GM12878 (cell line): ENCODE data around the gene FGD5. TPM values are rescaled to one million over a fixed set of nuclear protein-coding genes. Genes with fewer than 3 reads are reported as not detected.

Experiments
- ATAC-seq: fragments of 200-7000 bp; cut with Tn5 transposase; 3 replicates; pipeline ENCODE4 v1.9.1; 2020; ENCODE audit warnings: mild to moderate bottlenecking, moderate library complexity
- BruUV-seq: library from RNA; stranded (reverse); fragments of 400-500 nt; replicated peaks from 2 replicates; lab custom pipeline; 2021; lab: Mats Ljungman, UMichigan
- CTCF ChIA-PET: fragments of 300-600 bp; sonication (Branson Sonifier 250); formaldehyde crosslinking; extraction: SDS; loops from one replicate; lab custom pipeline; 2021; ENCODE audit warnings: inconsistent platforms; lab: Yijun Ruan, JAX
- POLR2A ChIA-PET: fragments of 350-600 bp; formaldehyde crosslinking; extraction: SDS; loops from one replicate; lab custom pipeline; 2021; ENCODE audit warnings: inconsistent platforms; lab: Charles Lee
- RAD21 ChIA-PET: fragments of 300-600 bp; sonication (Branson Sonifier 250); formaldehyde crosslinking; loops from one replicate; lab custom pipeline; 2023; ENCODE audit warnings: antibody characterized with exemption; ENCODE audit not compliant: unreplicated experiment; lab: Charles Lee
- SMC1A ChIA-PET: fragments of 300-600 bp; sonication (Branson Sonifier 250); formaldehyde crosslinking; loops from one replicate; lab custom pipeline; 2023; ENCODE audit not compliant: unreplicated experiment, uncharacterized antibody; lab: Charles Lee
- DNase-seq: peaks from one replicate; pipeline ENCODE4 v3.0.0-alpha.2; 2011; ENCODE audit warnings: low read depth, low spot score
- FAIRE-seq: peaks from 3 replicates; lab custom pipeline; 2011; peaks lifted over from hg19 to GRCh38; lab: Jason Lieb, UNC
- H2AFZ ChIP-seq: 2 replicates; pipeline ENCODE4 v1.6.0; 2011; ENCODE audit warnings: low read depth, low read length, control low read depth; ENCODE audit not compliant: control insufficient read depth
- H3K27ac ChIP-seq: 2 replicates; pipeline ENCODE4 v1.5.1; 2011; ENCODE audit warnings: control low read depth; ENCODE audit not compliant: control insufficient read depth, insufficient read depth
- H3K27me3 ChIP-seq, 2 experiments: replicated peaks in 1 of 2; 2 replicates each; pipeline versions ENCODE4 v1.6.0 to v1.6.1; 2011; ENCODE audit warnings: low read length in 1 of 2; ENCODE audit not compliant: control insufficient read depth in 2 of 2, insufficient read depth in 2 of 2
- H3K36me3 ChIP-seq, 2 experiments: 2 replicates each; pipeline ENCODE4 v1.5.1; 2011; ENCODE audit warnings: low read length in 1 of 2; ENCODE audit not compliant: control insufficient read depth in 2 of 2, insufficient read depth in 2 of 2
- H3K4me1 ChIP-seq: 2 replicates; pipeline ENCODE4 v1.6.1; 2011; ENCODE audit warnings: mild to moderate bottlenecking, low read length, moderate library complexity, mixed read lengths; ENCODE audit not compliant: control insufficient read depth, insufficient read depth
- H3K4me2 ChIP-seq: 2 replicates; pipeline ENCODE4 v1.6.0; 2011; ENCODE audit warnings: control low read depth; ENCODE audit not compliant: control insufficient read depth, insufficient read depth
- H3K4me3 ChIP-seq: fragments of 200-600 bp; sonication (generic); 2 replicates; pipeline ENCODE4 v1.5.1; 2016
- H3K79me2 ChIP-seq: 2 replicates; pipeline ENCODE4 v1.6.0; 2011; ENCODE audit warnings: low read length; ENCODE audit not compliant: control insufficient read depth, insufficient read depth
- H3K9ac ChIP-seq: 2 replicates; pipeline ENCODE4 v1.8.0; 2011; ENCODE audit warnings: low read length, control low read depth, mixed read lengths; ENCODE audit not compliant: control insufficient read depth, insufficient read depth
- H3K9me3 ChIP-seq: replicated peaks from 3 replicates; pipeline ENCODE4 v1.5.1; 2011; ENCODE audit warnings: mild to moderate bottlenecking, low read length; ENCODE audit not compliant: control insufficient read depth, insufficient read depth
- H4K20me1 ChIP-seq: 2 replicates; pipeline ENCODE4 v1.6.0; 2011; ENCODE audit not compliant: control insufficient read depth, insufficient read depth
- CEBPB ChIP-seq, 2 experiments: fragments of 150-350 bp in 1 of 2; IDR thresholded peaks; 2 replicates each; pipeline ENCODE4 v1.6.1; 2012 to 2014; ENCODE audit warnings: low read depth in 2 of 2, low read length in 2 of 2, borderline replicate concordance in 1 of 2, inconsistent platforms in 1 of 2
- CHD2 ChIP-seq: IDR thresholded peaks from 2 replicates; pipeline ENCODE4 v1.6.1; 2011; ENCODE audit warnings: low read depth, low read length, improper control_type of control experiment, borderline replicate concordance
- CREB1 ChIP-seq: IDR thresholded peaks from 2 replicates; pipeline ENCODE4 v1.6.1; 2012; ENCODE audit warnings: low read depth, mild to moderate bottlenecking, inconsistent platforms
- ETV6 ChIP-seq, 2 experiments: fragments of 450-650 bp in 1 of 2; IDR thresholded peaks in 1 of 2; conservative IDR thresholded peaks in 1 of 2; 2 replicates each; pipeline ENCODE4 v1.6.1; 2014; ENCODE audit warnings: antibody characterized with exemption in 1 of 2, borderline replicate concordance in 1 of 2, low read depth in 1 of 2, mild to moderate bottlenecking in 1 of 2, moderate library complexity in 1 of 2
- NBN ChIP-seq: fragments of 450-650 bp; IDR thresholded peaks from 2 replicates; pipeline ENCODE4 v1.6.1; 2016
- NFXL1 ChIP-seq: fragments of 450-650 bp; IDR thresholded peaks from 2 replicates; pipeline ENCODE4 v1.6.1; 2017; ENCODE audit warnings: antibody characterized with exemption, mild to moderate bottlenecking, borderline replicate concordance
- NR2F1 ChIP-seq: fragments of 450-650 bp; conservative IDR thresholded peaks from 2 replicates; pipeline ENCODE4 v1.6.1; 2017; ENCODE audit warnings: mild to moderate bottlenecking
- NRF1 ChIP-seq: conservative IDR thresholded peaks from 2 replicates; pipeline ENCODE4 v1.6.1; 2011; ENCODE audit warnings: mild to moderate bottlenecking, low read depth, low read length, improper control_type of control experiment
- PKNOX1 ChIP-seq: fragments of 450-650 bp; IDR thresholded peaks from 2 replicates; pipeline ENCODE4 v1.6.1; 2016; ENCODE audit warnings: mild to moderate bottlenecking
- RB1 ChIP-seq: fragments of 450-650 bp; formaldehyde crosslinking; IDR thresholded peaks from 2 replicates; pipeline ENCODE4 v1.6.1; 2017; ENCODE audit warnings: mild to moderate bottlenecking, borderline replicate concordance
- RELA ChIP-seq: fragments of 450-650 bp; IDR thresholded peaks from 2 replicates; pipeline ENCODE4 v1.8.0; 2014; ENCODE audit warnings: borderline replicate concordance; ENCODE audit not compliant: partially characterized antibody
- RFX5 ChIP-seq: IDR thresholded peaks from 2 replicates; pipeline ENCODE4 v1.6.1; 2011; ENCODE audit warnings: low read depth, low read length, improper control_type of control experiment
- RUNX3 ChIP-seq: IDR thresholded peaks from 2 replicates; pipeline ENCODE4 v1.6.1; 2012; ENCODE audit warnings: low read length, inconsistent platforms
- SMAD1 ChIP-seq: fragments of 450-650 bp; IDR thresholded peaks from 2 replicates; pipeline ENCODE4 v1.6.1; 2018; ENCODE audit warnings: mild to moderate bottlenecking, low read depth; ENCODE audit not compliant: partially characterized antibody
- SMC3 ChIP-seq: IDR thresholded peaks from 2 replicates; pipeline ENCODE4 v1.6.1; 2011; ENCODE audit warnings: low read length, improper control_type of control experiment, borderline replicate concordance
- USF2 ChIP-seq: IDR thresholded peaks from 2 replicates; pipeline ENCODE4 v1.6.1; 2011; ENCODE audit warnings: low read depth, low read length, improper control_type of control experiment, borderline replicate concordance
- ZNF274 ChIP-seq: IDR thresholded peaks from one replicate; pipeline ENCODE4 v1.8.0; 2011; ENCODE audit not compliant: insufficient read length, insufficient read depth
- ZNF384 ChIP-seq: IDR thresholded peaks from 2 replicates; pipeline ENCODE4 v1.6.1; 2012; ENCODE audit warnings: low read depth, mild to moderate bottlenecking, low read length, improper control_type of control experiment, borderline replicate concordance
- ZNF687 ChIP-seq: fragments of 450-650 bp; IDR thresholded peaks from 2 replicates; pipeline ENCODE4 v1.6.1; 2017; ENCODE audit warnings: mild to moderate bottlenecking, moderate library complexity
- WGBS: methylation state at CpG from one replicate; pipeline ENCODE4 v1.1.6; 2016; ENCODE audit warnings: low lambda C conversion rate; ENCODE audit not compliant: insufficient replicate concordance, insufficient coverage; ENCODE audit errors: missing lambda C conversion rate; 5-methylcytosine and 5-hydroxymethylcytosine counted together
- in situ Hi-C: fragments of 300-500 bp; cut with MboI; formaldehyde crosslinking; loops from 9 replicates; pipeline ENCODE4 v1.14.3; 2018; ENCODE audit warnings: mixed read lengths
- intact Hi-C: fragments of 100-400 bp; cut with micrococcal nuclease; formaldehyde crosslinking; loops from one replicate; pipeline ENCODE4 v1.14.2; 2022; ENCODE audit not compliant: unreplicated experiment
- polyA plus RNA-seq, 11 experiments: library from polyadenylated mRNA; depleted of rRNA in 4 of 11; unstranded in 6 of 11; stranded (reverse) in 5 of 11; fragments of >200 nt; fragmentation: Nextera tagmentation in 4 of 11; fragmentation: Illumina TruSeq in 1 of 11; extraction: Ambion mirVana in 4 of 11; extraction: Trizol in 1 of 11; gene quantifications; 1 replicate in 1 of 11; 2 replicates in 10 of 11; pipeline versions ENCODE4 v1.2.1 to v1.2.3, GENCODE V29; 2011 to 2016; ENCODE audit warnings: inconsistent platforms in 2 of 11, missing spikeins in 2 of 11, low read depth in 1 of 11
- total RNA-seq, 4 experiments: library from RNA; depleted of rRNA in 3 of 4; stranded (reverse); fragments of >200 nt in 3 of 4; fragmentation: Illumina TruSeq in 1 of 4; extraction: Trizol in 1 of 4; gene quantifications; 2 replicates each; pipeline versions ENCODE4 v1.2.1 to v1.2.3, GENCODE V29; 2013 to 2021

Gene FGD5
- total and polyA plus RNA-seq, 10 of the 15 experiments (the other 5 are each of a cell fraction or from before 2014, with no cell fraction given) = 0.03 to 0.13 (median 0.11) TPM; not detected in 3

GRCh38 chr3:14793126-14793857 is 25.5 kb upstream of the FGD5 start:
- intact Hi-C loops = no loop called here
- no peak overlapping the region for H3K9ac ChIP-seq
- H3K36me3 ChIP-seq = no peaks in the 10 kb centered on the region
- no peak for TF ChIP-seq CREB1
- TF ChIP-seq ZNF274 = no peak
- TF ChIP-seq RB1 = no peak
- TF ChIP-seq ZNF384 = no peak
- TF ChIP-seq SMC3 = no peak
- TF ChIP-seq RELA = no peak
- TF ChIP-seq NBN = no peak
- TF ChIP-seq CHD2 = no peak
- TF ChIP-seq NRF1 = no peak
- TF ChIP-seq ETV6 (conservative IDR thresholded peaks at IDR 0.05 in 1 of 2, IDR thresholded peaks at IDR 0.05 in 1 of 2; ENCODE audit: borderline replicate concordance in 1 of 2, low read depth in 1 of 2) = no peak
- TF ChIP-seq PKNOX1 = no peak
- TF ChIP-seq USF2 = no peak
- no peak for TF ChIP-seq NFXL1
- TF ChIP-seq NR2F1 = no peak
- no peak for TF ChIP-seq ZNF687
- no peak for TF ChIP-seq RFX5
- no peak for TF ChIP-seq SMAD1
- no peak for TF ChIP-seq RUNX3
- TF ChIP-seq CEBPB (IDR thresholded peaks at IDR 0.05; ENCODE audit: borderline replicate concordance in 1 of 2, low read depth in 2 of 2, low read length in 2 of 2) = no peak
- TF ChIP-seq, all 136 proteins: peak for 0
- Histone ChIP-seq H3K4me3 (no peak overlapping the region), H3K27me3 (peaks cover 1 to 2% of the 10 kb centered on the region in 2 experiments; a peak in 2 of 4 replicates), H3K9me3 (no peaks in the 10 kb centered on the region), H3K79me2 (no peaks in the 10 kb centered on the region), H3K4me1 (no peaks in the 10 kb centered on the region), H2AFZ (no peak overlapping the region), H3K27ac (no peak overlapping the region), H3K4me2 (no peak overlapping the region), H4K20me1 (no peaks in the 10 kb centered on the region)
- no TSS peak for BruUV-seq
- no peak for DNase-seq
- no peak for FAIRE-seq
- 37% methylated on average over 14 of the region's 15 CpGs for WGBS
- in situ Hi-C loops = no loop called here
- no peak for ATAC-seq
- POLR2A ChIA-PET = no interaction called here
- RAD21 ChIA-PET = interaction anchor here (0.7 to 3.7 kb wide), 5 partner anchors 12 to 282 kb away, joined by 3 to 28 read pairs (median 3); no protein-coding TSS in a partner anchor
- SMC1A ChIA-PET = interaction anchor here (0.7 kb wide), 2 partner anchors 119 to 191 kb away, joined by 3 read pairs; no protein-coding TSS in a partner anchor
- CTCF ChIA-PET = interaction anchor here (0.6 to 7.1 kb wide), 7 partner anchors 9 to 163 kb away, joined by 3 to 53 read pairs (median 4); partner anchors contain the start of gene CCDC174
